Activated T-helper 1 cell treated with anti-CD3 and anti-CD28 coated beads, Interleukin-12 subunit alpha, Interleukin-12 subunit beta, Interleukin-2, Interleukin-4 antibody, amounts not matched to agents 30 ng/mL and 10 ng/mL and 1 ng/mL, durations not matched to agents 14 hours and 24 hours and 36 hours (primary cell): Measurements from ENCODE around the gene PAQR4. TPM values are rescaled to one million over a fixed set of nuclear protein-coding genes. Genes with fewer than 3 reads are reported as not detected.
"Not testable (repeated sequence)": the region's sequence is repeated elsewhere in the genome, so short reads cannot be mapped to it uniquely, and the experiment has no call there.

Experiments used
- DNase-seq: peaks from one replicate; pipeline ENCODE4 v3.0.0; 2021; ENCODE audit warnings: low spot score
- H3K27ac Mint-ChIP-seq: one replicate; pipeline ENCODE4 v1.8.0; 2021; ENCODE audit warnings: mild to moderate bottlenecking, mixed read lengths
- H3K27me3 Mint-ChIP-seq: one replicate; pipeline ENCODE4 v1.8.0; 2022; ENCODE audit warnings: mild to moderate bottlenecking, moderate library complexity, mixed read lengths; ENCODE audit not compliant: insufficient read depth
- H3K36me3 Mint-ChIP-seq: one replicate; pipeline ENCODE4 v1.8.0; 2021; ENCODE audit warnings: low read depth, mixed read lengths
- H3K4me1 Mint-ChIP-seq: one replicate; pipeline ENCODE4 v1.8.0; 2021; ENCODE audit warnings: low read depth, mixed read lengths
- H3K4me3 Mint-ChIP-seq: one replicate; pipeline ENCODE4 v1.8.0; 2021; ENCODE audit warnings: mild to moderate bottlenecking, moderate library complexity, mixed read lengths
- H3K9me3 Mint-ChIP-seq: one replicate; pipeline ENCODE4 v1.8.0; 2021; ENCODE audit warnings: mixed read lengths
- intact Hi-C: fragments of 100-400 bp; cut with micrococcal nuclease; formaldehyde crosslinking; loops from one replicate; pipeline ENCODE4 v1.15.1; 2024
- total RNA-seq: library from RNA; stranded (reverse); gene quantifications from 2 replicates; pipeline ENCODE4 v1.2.3, GENCODE V29; 2022

The PAQR4 gene
- total RNA-seq, 1 donor from 2014 or later: 40.1 TPM

DNA sequence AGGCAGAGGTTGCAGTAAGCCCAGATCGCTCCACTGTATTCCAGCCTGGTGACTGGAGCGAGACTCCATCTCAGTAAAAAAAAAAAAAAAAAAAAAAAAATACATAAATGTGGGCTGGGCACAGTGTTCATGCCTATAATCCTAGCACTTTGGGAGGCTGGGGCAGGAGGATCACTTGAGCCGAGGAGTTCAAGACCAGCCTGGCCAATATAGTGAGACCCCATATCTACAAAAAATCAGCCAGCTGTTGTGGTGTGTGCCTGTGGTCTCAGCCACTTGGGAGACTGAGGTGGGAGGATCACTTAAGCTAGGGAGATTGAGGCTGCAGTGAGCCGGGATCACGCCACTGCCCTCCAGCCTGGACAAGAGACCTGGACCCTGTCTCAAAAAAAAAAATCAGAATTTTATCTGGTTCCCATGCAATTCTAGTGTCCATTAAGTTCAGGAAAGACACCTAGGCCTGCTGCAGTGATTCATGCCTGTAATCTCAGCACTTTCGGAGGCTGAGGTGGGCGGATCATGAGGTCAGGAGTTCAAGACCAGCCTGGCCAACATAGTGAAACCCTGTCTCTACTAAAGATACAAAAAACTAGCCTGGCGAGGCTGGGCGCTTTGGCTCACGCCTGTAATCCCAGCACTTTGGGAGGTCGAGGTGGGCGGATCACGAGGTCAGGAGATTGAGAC, 37.8 kb upstream of the PAQR4 start:
- H3K27me3 Mint-ChIP-seq, DNase-seq, intact Hi-C loops, H3K9me3 Mint-ChIP-seq, H3K27ac Mint-ChIP-seq, H3K4me3 Mint-ChIP-seq: not testable (repeated sequence)
- Mint-ChIP-seq H3K4me1 (peaks cover 21% of the 10 kb centered on the region), H3K36me3 (peaks cover 11% of the 10 kb centered on the region)

GRCh38 chr16:2933136-2933535, 36.0 kb upstream of the PAQR4 start:
- intact Hi-C loops: no loop called here
- peaks cover 9% of the 10 kb centered on the region for H3K4me1 Mint-ChIP-seq
- no peak overlapping the region for H3K4me3 Mint-ChIP-seq
- H3K27ac Mint-ChIP-seq: no peak overlapping the region
- H3K27me3 Mint-ChIP-seq: no peaks in the 10 kb centered on the region
- DNase-seq: no peak
- H3K9me3 Mint-ChIP-seq: no peaks in the 10 kb centered on the region
- peaks cover 11% of the 10 kb centered on the region for H3K36me3 Mint-ChIP-seq

DNA sequence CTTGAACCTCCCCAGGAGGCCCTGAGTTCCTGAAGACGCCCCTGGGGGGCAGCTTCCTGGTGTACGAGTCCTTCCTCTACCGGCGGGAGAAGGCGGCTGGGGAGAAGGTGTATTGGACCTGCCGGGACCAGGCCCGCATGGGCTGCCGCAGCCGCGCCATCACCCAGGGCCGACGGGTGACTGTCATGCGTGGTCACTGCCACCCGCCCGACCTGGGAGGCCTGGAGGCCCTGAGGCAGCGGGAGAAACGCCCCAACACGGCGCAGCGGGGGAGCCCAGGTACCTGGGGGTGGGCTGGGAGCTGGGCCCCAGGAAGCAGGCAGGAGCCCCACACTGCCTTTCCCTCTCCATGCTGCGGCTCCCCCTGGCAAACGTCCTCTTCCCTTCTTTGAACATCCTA, 35.4 kb upstream of the PAQR4 start:
- intact Hi-C loops: no loop called here
- peaks cover 11% of the 10 kb centered on the region for H3K36me3 Mint-ChIP-seq
- no peaks in the 10 kb centered on the region for H3K27me3 Mint-ChIP-seq
- H3K27ac Mint-ChIP-seq: no peak overlapping the region
- no peaks in the 10 kb centered on the region for H3K9me3 Mint-ChIP-seq
- DNase-seq: no peak
- peaks cover 9% of the 10 kb centered on the region for H3K4me1 Mint-ChIP-seq
- H3K4me3 Mint-ChIP-seq: no peak overlapping the region

DNA sequence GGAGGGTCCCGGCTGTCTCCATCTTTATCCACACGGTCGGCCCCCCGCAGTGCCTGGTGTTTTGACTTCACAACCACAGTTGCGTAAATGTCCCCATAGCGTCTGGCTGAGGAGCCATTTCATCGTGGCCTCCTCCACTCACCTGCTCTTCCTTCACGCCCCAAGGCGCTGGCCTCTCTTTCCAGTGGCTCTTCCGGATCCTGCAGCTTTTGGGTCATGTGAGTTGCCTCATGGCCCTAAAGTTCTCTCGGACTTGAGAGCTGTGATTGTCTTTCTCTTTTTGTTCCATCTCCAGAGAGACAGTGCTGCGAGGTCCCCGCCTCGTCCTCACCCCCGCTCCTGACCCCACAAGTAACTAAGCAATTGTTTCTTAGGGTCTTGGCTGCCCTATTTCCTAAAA, 34.7 kb upstream of the PAQR4 start:
- Mint-ChIP-seq H3K4me3 (no peak overlapping the region), H3K27me3 (no peaks in the 10 kb centered on the region), H3K27ac (no peak overlapping the region), H3K36me3 (peaks cover 14% of the 10 kb centered on the region), H3K9me3 (no peaks in the 10 kb centered on the region), H3K4me1 (peaks cover 9% of the 10 kb centered on the region)
- no peak for DNase-seq
- intact Hi-C loops: no loop called here

GRCh38 chr16:2936436-2937011, 32.6 kb upstream of the PAQR4 start:
- H3K36me3 Mint-ChIP-seq: peaks cover 14% of the 10 kb centered on the region
- H3K27ac Mint-ChIP-seq: no peak overlapping the region
- H3K9me3 Mint-ChIP-seq: no peaks in the 10 kb centered on the region
- H3K4me3 Mint-ChIP-seq: no peak overlapping the region
- H3K4me1 Mint-ChIP-seq: peaks cover 9% of the 10 kb centered on the region
- DNase-seq: no peak
- no peaks in the 10 kb centered on the region for H3K27me3 Mint-ChIP-seq
- intact Hi-C loops: no loop called here

DNA sequence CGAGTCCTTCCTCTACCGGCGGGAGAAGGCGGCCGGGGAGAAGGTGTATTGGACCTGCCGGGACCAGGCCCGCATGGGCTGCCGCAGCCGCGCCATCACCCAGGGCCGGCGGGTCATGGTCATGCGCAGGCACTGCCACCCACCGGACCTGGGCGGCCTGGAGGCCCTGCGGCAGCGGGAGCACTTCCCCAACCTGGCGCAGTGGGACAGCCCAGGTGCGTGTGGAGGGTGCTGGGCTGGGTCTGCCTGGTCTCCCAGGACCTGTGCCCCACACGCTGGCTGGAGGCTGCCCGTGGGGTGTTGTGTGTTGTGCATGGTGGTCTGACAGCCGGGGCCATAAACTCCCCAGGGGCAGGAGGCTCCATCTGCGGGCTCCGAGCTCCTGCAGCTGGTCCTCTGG, 32.0 kb upstream of the PAQR4 start:
- no peaks in the 10 kb centered on the region for H3K27me3 Mint-ChIP-seq
- peaks cover 14% of the 10 kb centered on the region for H3K36me3 Mint-ChIP-seq
- H3K27ac Mint-ChIP-seq: no peak overlapping the region
- intact Hi-C loops: no loop called here
- no peaks in the 10 kb centered on the region for H3K9me3 Mint-ChIP-seq
- no peak for DNase-seq
- H3K4me3 Mint-ChIP-seq: no peak overlapping the region
- H3K4me1 Mint-ChIP-seq: peaks cover 9% of the 10 kb centered on the region

GRCh38 chr16:2938206-2938605, 30.9 kb upstream of the PAQR4 start:
- Mint-ChIP-seq H3K27me3 (no peaks in the 10 kb centered on the region), H3K9me3 (no peaks in the 10 kb centered on the region), H3K36me3 (peaks cover 15% of the 10 kb centered on the region), H3K4me1 (peaks cover 9% of the 10 kb centered on the region), H3K4me3 (no peak overlapping the region), H3K27ac (no peak overlapping the region)
- intact Hi-C loops: no loop called here
- DNase-seq: no peak

GRCh38 chr16:2939968-2940367, 29.2 kb upstream of the PAQR4 start:
- no peaks in the 10 kb centered on the region for H3K27me3 Mint-ChIP-seq
- no peak overlapping the region for H3K27ac Mint-ChIP-seq
- no peak for DNase-seq
- no peaks in the 10 kb centered on the region for H3K9me3 Mint-ChIP-seq
- H3K4me3 Mint-ChIP-seq: no peak overlapping the region
- H3K36me3 Mint-ChIP-seq: peaks cover 9% of the 10 kb centered on the region
- H3K4me1 Mint-ChIP-seq: peaks cover 5% of the 10 kb centered on the region
- intact Hi-C loops: no loop called here

DNA sequence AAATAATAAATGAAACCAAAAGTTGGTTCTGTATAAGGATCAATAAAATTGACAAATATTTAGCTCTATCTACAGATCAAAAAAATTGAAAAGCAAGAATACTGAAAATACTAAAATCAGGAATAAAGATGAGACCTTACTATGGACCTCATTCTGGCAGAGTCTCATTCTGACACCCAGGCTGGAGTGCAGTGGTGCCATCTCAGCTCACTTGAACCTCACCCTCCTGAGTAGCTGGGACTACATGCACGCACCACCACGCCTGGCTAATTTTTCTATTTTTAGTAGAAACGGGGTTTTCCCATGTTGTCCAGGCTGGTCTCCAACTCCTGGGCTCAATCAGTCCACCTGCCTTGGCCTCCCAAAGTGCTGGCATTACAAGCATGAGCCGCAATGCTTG, 27.1 kb upstream of the PAQR4 start:
- Mint-ChIP-seq H3K36me3 (peaks cover 7% of the 10 kb centered on the region), H3K4me3 (no peak overlapping the region)

DNA sequence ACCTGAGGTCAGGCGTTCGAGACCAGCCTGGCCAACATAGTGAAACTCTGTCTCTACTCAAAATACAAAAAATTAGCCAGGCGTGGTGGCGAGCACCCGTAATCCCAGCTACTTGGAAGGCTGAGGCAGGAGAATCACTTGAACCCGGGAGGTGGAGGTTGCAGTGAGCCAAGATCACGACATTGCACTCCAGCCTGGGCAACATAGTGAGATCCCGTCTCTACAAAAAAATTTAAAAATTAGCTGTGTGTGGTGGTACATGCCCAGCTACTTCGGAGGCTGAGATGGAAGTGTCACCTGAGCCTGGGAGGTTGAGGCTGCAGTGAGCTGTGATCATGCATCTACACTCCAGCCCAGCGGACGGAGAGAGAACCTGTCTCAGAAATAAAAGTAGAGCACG, 25.4 kb upstream of the PAQR4 start:
- H3K27me3 Mint-ChIP-seq, DNase-seq, intact Hi-C loops, H3K4me3 Mint-ChIP-seq, H3K9me3 Mint-ChIP-seq, H3K36me3 Mint-ChIP-seq, H3K4me1 Mint-ChIP-seq, H3K27ac Mint-ChIP-seq: not testable (repeated sequence)

More for the DNA sequence above, 27.1 kb upstream of the PAQR4 start:
- DNase-seq: no peak
- Mint-ChIP-seq H3K9me3 (no peaks in the 10 kb centered on the region), H3K4me1 (no peaks in the 10 kb centered on the region), H3K27ac (no peak overlapping the region), H3K27me3 (no peaks in the 10 kb centered on the region)
- intact Hi-C loops: no loop called here

DNA sequence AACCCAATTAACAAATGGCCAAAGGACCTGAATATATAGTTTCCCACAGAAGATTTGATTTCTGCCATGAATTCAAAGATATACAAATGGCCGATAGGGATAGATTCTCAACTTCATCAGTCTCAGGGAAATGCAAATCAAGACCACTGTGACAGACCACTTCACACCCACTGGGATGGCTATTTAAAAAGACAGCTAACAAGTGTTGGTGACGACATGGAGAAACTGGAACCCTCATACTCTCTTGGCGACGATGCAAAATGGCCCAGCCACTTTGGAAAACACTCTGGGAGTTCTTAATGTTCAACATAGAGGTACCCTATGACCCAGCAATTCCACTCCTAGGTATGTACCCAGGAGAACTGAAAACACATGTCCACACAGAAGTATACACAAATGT, 22.5 kb upstream of the PAQR4 start:
- DNase-seq: no peak
- no peaks in the 10 kb centered on the region for H3K27me3 Mint-ChIP-seq
- intact Hi-C loops: no loop called here
- H3K27ac Mint-ChIP-seq: no peak overlapping the region
- no peak overlapping the region for H3K4me3 Mint-ChIP-seq
- peaks cover 4% of the 10 kb centered on the region for H3K36me3 Mint-ChIP-seq
- no peaks in the 10 kb centered on the region for H3K4me1 Mint-ChIP-seq
- no peaks in the 10 kb centered on the region for H3K9me3 Mint-ChIP-seq

DNA sequence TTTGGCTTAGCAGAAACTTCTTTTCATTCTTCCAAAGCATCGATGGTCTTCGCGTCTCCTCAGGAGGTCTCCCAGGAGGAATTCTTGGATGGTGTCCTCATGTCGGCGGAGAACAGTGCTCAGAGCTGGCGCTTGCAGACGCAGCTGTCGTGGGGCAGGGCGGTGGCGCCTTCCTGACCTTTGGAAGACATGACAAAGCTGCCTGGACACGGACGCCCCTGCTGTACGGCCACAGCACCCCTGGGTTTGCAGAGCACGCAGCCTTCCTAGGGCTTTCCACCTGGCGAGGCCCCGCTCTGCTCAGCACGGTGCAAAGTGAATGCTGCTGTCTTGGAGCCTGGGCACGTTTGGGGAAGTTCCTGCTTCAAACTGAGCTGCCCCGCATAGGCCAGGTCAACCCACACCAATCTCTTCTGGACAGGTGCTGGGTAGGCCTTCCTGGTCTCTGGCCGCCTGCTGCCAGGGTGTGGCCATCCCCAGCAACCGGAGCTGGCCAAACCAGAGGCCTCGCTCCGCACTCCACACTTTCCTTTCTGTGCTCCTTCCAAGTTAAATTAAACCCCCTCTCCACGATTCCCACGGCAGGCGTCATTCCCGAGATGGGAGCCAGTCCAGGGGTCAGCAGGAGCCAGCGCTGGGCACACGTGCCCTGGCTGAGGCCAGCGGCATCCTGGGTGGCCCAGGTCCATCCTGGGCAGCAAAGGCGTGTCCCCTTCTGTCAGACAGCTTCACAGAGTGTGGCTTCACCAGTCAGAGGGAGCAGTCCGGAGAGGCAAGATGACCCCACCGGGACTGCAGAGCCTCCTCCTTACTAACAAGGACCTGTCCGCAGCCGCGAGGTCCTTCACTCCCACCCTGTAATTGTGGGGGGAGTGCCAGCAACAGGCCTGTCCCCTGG, 20.1 kb upstream of the PAQR4 start:
- Mint-ChIP-seq H3K36me3 (no peaks in the 10 kb centered on the region), H3K4me1 (no peaks in the 10 kb centered on the region), H3K9me3 (no peaks in the 10 kb centered on the region), H3K27ac (no peak overlapping the region), H3K4me3 (no peak overlapping the region), H3K27me3 (no peaks in the 10 kb centered on the region)
- no peak for DNase-seq
- intact Hi-C loops: no loop called here

GRCh38 chr16:2949705-2950352, 19.3 kb upstream of the PAQR4 start:
- Mint-ChIP-seq H3K4me1 (no peaks in the 10 kb centered on the region), H3K27ac (no peak overlapping the region), H3K4me3 (no peak overlapping the region), H3K36me3 (no peaks in the 10 kb centered on the region), H3K9me3 (no peaks in the 10 kb centered on the region), H3K27me3 (no peaks in the 10 kb centered on the region)
- DNase-seq: no peak
- intact Hi-C loops: no loop called here
